SU-DHL-6 (cell line): ENCODE results near the gene TRIM9.

Source experiments
- EZH2phosphoT487 ChIP-seq: fragments of 200-600 bp; sonication (generic), shearing (Covaris generic); conservative IDR thresholded peaks from 2 replicates; pipeline ENCODE4 v1.6.1; 2018; ENCODE audit warnings: mild to moderate bottlenecking, antibody characterized with exemption, low read length, moderate library complexity, mixed read lengths
- TF ChIP-seq, protein P1 (sequence below): fragments of 200-600 bp; sonication (generic); IDR thresholded peaks from one replicate; pipeline ENCODE4 v1.5.1; 2017; ENCODE audit warnings: antibody characterized with exemption, mild to moderate bottlenecking, low read length, moderate library complexity; ENCODE audit not compliant: insufficient read depth, poor library complexity, severe bottlenecking

- TF ChIP-seq, protein P1, sequence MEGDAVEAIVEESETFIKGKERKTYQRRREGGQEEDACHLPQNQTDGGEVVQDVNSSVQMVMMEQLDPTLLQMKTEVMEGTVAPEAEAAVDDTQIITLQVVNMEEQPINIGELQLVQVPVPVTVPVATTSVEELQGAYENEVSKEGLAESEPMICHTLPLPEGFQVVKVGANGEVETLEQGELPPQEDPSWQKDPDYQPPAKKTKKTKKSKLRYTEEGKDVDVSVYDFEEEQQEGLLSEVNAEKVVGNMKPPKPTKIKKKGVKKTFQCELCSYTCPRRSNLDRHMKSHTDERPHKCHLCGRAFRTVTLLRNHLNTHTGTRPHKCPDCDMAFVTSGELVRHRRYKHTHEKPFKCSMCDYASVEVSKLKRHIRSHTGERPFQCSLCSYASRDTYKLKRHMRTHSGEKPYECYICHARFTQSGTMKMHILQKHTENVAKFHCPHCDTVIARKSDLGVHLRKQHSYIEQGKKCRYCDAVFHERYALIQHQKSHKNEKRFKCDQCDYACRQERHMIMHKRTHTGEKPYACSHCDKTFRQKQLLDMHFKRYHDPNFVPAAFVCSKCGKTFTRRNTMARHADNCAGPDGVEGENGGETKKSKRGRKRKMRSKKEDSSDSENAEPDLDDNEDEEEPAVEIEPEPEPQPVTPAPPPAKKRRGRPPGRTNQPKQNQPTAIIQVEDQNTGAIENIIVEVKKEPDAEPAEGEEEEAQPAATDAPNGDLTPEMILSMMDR: no peak
- no peak for TF ChIP-seq EZH2phosphoT487
These were observed 116.0 kb downstream of the TRIM9 start for GRCh38 chr14:50978888-50979287.
